Panc1 (cell line): ENCODE measurements around the gene DDX1. TPM values are rescaled to one million over a fixed set of nuclear protein-coding genes. Genes with fewer than 3 reads are reported as not detected.

ENCODE experiments used
- ATAC-seq: fragments of 200-7000 bp; cut with Tn5 transposase; 2 replicates; pipeline ENCODE4 v1.9.1; 2020; ENCODE audit warnings: mild to moderate bottlenecking, moderate library complexity
- BruUV-seq: library from RNA; stranded (reverse); fragments of 400-500 nt; replicated peaks from 2 replicates; lab custom pipeline; 2021; lab: Mats Ljungman, UMichigan
- CTCF ChIA-PET: fragments of 300-600 bp; sonication (Branson Sonifier 250); formaldehyde crosslinking; loops from one replicate; lab custom pipeline; 2022; ENCODE audit warnings: antibody characterized with exemption; lab: Charles Lee
- POLR2A ChIA-PET: fragments of 300-600 bp; sonication (Branson Sonifier 250); formaldehyde crosslinking; loops from one replicate; lab custom pipeline; 2022; ENCODE audit warnings: antibody characterized with exemption; lab: Charles Lee
- DNase-seq: peaks from one replicate; pipeline ENCODE4 v3.0.0-alpha.2; 2010; ENCODE audit warnings: low read depth, low spot score
- H3K27ac ChIP-seq: 2 replicates; pipeline ENCODE4 v1.5.1; 2011; ENCODE audit warnings: mild to moderate bottlenecking, low read length, inconsistent platforms
- H3K27me3 ChIP-seq: fragments of 200-500 bp; sonication (Bioruptor generic); 2 replicates; pipeline ENCODE4 v1.6.0; 2014; ENCODE audit warnings: low read length, inconsistent platforms; ENCODE audit not compliant: control insufficient read depth, insufficient read depth
- H3K36me3 ChIP-seq: fragments of 200-500 bp; sonication (Bioruptor generic); 2 replicates; pipeline ENCODE4 v1.5.1; 2014; ENCODE audit warnings: inconsistent platforms, mild to moderate bottlenecking, low read length, moderate library complexity; ENCODE audit not compliant: control insufficient read depth, insufficient read depth
- H3K4me1 ChIP-seq: 2 replicates; pipeline ENCODE4 v1.5.1; 2011; ENCODE audit warnings: inconsistent platforms, mild to moderate bottlenecking, low read length, moderate library complexity; ENCODE audit not compliant: control insufficient read depth, insufficient read depth
- H3K4me3 ChIP-seq, 2 experiments: 2 replicates each; pipeline ENCODE4 v1.5.1; 2011 to 2012; ENCODE audit warnings: low read depth in 2 of 2, low read length in 2 of 2, mild to moderate bottlenecking in 2 of 2, inconsistent platforms in 1 of 2, moderate library complexity in 1 of 2
- H3K9me3 ChIP-seq: fragments of 200-500 bp; sonication (Bioruptor generic); 2 replicates; pipeline ENCODE4 v1.5.1; 2014; ENCODE audit warnings: low read depth, mild to moderate bottlenecking, inconsistent platforms, low read length, moderate library complexity; ENCODE audit not compliant: control insufficient read depth, insufficient read depth
- POLR2AphosphoS5 ChIP-seq: IDR thresholded peaks from 2 replicates; pipeline ENCODE4 v1.6.1; 2012; ENCODE audit warnings: mild to moderate bottlenecking, low read depth, low read length, moderate library complexity
- SIN3A ChIP-seq: IDR thresholded peaks from 2 replicates; pipeline ENCODE4 v1.6.1; 2012; ENCODE audit warnings: low read depth, mild to moderate bottlenecking, low read length, moderate library complexity, borderline replicate concordance; ENCODE audit not compliant: insufficient read depth
- TCF7L2 ChIP-seq: IDR thresholded peaks from 2 replicates; pipeline ENCODE4 v1.6.1; 2011; ENCODE audit warnings: mild to moderate bottlenecking, low read depth, low read length, inconsistent platforms
- in situ Hi-C: cut with HindIII; loops from 2 replicates; pipeline ENCODE4 v1.10.0; 2016; ENCODE audit warnings: low sequenced_read_pairs, low pct_unique_long_range_greater_than_20kb
- intact Hi-C: fragments of 100-400 bp; cut with micrococcal nuclease; formaldehyde crosslinking; loops from one replicate; pipeline ENCODE4 v1.10.0; 2022; ENCODE audit not compliant: unreplicated experiment
- total RNA-seq: library from RNA; stranded (reverse); gene quantifications from one replicate; pipeline ENCODE4 v1.2.1, GENCODE V29; 2021; ENCODE audit not compliant: unreplicated experiment
- TF ChIP-seq, protein P1 (sequence below): fragments of 450-650 bp; IDR thresholded peaks from 2 replicates; pipeline ENCODE4 v1.5.1; 2017; ENCODE audit warnings: mild to moderate bottlenecking
- TF ChIP-seq, protein P2 (sequence below), 2 experiments: IDR thresholded peaks; 2 replicates each; pipeline ENCODE4 v1.6.1; 2011 to 2012; ENCODE audit warnings: low read depth in 2 of 2, control low read depth in 1 of 2, low read length in 1 of 2, mild to moderate bottlenecking in 1 of 2, moderate library complexity in 1 of 2; ENCODE audit not compliant: insufficient read depth in 1 of 2

The DDX1 gene
- total RNA-seq, 1 experiment from 2014 or later, result 102 TPM

DNA sequence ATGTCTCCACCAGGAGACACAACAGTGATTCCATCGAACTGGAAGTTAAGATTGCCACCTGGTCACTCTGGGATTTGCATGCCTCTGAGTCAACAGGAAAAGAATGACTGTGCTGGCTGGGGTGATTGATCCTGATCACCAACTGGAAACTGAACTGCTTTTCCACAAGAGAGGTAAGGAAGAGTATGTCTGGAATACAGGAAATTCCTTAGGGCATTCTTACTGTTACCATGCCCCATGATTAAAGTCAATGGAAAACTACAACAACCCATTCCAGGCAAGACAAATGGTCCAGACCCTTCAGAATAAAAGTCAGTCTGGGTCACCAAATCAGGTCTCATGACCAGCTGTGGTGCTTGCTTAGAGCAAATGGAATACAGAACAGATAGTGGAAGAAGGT is 12.0 kb upstream of the DDX1 start:
- intact Hi-C loops (no loop called here), in situ Hi-C loops (no loop called here)
- ATAC-seq (no peak), DNase-seq (no peak)
- Histone ChIP-seq H3K4me3 (no peak overlapping the region), H3K36me3 (no peaks in the 10 kb centered on the region), H3K9me3 (no peaks in the 10 kb centered on the region), H3K4me1 (no peaks in the 10 kb centered on the region), H3K27me3 (no peaks in the 10 kb centered on the region), H3K27ac (no peak overlapping the region)
- BruUV-seq, result no TSS peak
- ChIA-PET POLR2A (no interaction called here), CTCF (no interaction called here)
- TF ChIP-seq TCF7L2, result no peak
- TF ChIP-seq, protein P1, sequence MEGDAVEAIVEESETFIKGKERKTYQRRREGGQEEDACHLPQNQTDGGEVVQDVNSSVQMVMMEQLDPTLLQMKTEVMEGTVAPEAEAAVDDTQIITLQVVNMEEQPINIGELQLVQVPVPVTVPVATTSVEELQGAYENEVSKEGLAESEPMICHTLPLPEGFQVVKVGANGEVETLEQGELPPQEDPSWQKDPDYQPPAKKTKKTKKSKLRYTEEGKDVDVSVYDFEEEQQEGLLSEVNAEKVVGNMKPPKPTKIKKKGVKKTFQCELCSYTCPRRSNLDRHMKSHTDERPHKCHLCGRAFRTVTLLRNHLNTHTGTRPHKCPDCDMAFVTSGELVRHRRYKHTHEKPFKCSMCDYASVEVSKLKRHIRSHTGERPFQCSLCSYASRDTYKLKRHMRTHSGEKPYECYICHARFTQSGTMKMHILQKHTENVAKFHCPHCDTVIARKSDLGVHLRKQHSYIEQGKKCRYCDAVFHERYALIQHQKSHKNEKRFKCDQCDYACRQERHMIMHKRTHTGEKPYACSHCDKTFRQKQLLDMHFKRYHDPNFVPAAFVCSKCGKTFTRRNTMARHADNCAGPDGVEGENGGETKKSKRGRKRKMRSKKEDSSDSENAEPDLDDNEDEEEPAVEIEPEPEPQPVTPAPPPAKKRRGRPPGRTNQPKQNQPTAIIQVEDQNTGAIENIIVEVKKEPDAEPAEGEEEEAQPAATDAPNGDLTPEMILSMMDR, result no peak
- TF ChIP-seq POLR2AphosphoS5, result no peak
- TF ChIP-seq, protein P2, sequence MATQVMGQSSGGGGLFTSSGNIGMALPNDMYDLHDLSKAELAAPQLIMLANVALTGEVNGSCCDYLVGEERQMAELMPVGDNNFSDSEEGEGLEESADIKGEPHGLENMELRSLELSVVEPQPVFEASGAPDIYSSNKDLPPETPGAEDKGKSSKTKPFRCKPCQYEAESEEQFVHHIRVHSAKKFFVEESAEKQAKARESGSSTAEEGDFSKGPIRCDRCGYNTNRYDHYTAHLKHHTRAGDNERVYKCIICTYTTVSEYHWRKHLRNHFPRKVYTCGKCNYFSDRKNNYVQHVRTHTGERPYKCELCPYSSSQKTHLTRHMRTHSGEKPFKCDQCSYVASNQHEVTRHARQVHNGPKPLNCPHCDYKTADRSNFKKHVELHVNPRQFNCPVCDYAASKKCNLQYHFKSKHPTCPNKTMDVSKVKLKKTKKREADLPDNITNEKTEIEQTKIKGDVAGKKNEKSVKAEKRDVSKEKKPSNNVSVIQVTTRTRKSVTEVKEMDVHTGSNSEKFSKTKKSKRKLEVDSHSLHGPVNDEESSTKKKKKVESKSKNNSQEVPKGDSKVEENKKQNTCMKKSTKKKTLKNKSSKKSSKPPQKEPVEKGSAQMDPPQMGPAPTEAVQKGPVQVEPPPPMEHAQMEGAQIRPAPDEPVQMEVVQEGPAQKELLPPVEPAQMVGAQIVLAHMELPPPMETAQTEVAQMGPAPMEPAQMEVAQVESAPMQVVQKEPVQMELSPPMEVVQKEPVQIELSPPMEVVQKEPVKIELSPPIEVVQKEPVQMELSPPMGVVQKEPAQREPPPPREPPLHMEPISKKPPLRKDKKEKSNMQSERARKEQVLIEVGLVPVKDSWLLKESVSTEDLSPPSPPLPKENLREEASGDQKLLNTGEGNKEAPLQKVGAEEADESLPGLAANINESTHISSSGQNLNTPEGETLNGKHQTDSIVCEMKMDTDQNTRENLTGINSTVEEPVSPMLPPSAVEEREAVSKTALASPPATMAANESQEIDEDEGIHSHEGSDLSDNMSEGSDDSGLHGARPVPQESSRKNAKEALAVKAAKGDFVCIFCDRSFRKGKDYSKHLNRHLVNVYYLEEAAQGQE (IDR thresholded peaks at IDR 0.05; ENCODE audit: insufficient read depth in 1 of 2, low read depth in 2 of 2, low read length in 1 of 2), result no peak
- no peak for TF ChIP-seq SIN3A

DNA sequence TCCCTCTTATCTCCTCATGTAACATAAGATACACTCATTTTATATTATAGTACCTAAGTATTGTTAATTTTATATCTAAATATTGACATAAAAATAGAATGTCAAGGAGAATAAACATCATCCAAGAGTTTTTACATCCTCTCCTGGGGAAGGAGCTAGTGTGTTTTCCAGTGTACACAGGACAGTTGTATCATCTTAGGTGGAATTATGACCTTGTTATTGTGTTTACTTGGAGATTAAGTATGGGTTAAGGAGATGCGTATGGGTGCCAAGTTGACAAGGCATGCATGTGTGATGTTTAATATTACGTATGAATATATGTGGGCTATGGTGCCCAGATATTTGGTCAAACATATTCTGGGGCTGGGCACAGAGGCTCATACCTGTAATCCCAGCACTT is 11.2 kb upstream of the DDX1 start:
- DNase-seq, result no peak
- in situ Hi-C loops, result no loop called here
- ATAC-seq, result no peak
- H3K4me3 ChIP-seq, result no peak overlapping the region
- no peaks in the 10 kb centered on the region for H3K4me1 ChIP-seq
- CTCF ChIA-PET, result no interaction called here
- no peaks in the 10 kb centered on the region for H3K27me3 ChIP-seq
- no peak overlapping the region for H3K27ac ChIP-seq
- H3K36me3 ChIP-seq, result no peaks in the 10 kb centered on the region
- H3K9me3 ChIP-seq, result no peaks in the 10 kb centered on the region
- intact Hi-C loops, result no loop called here
- BruUV-seq, result no TSS peak
- POLR2A ChIA-PET, result no interaction called here
- TF ChIP-seq, protein P1, result no peak
- no peak for TF ChIP-seq SIN3A
- TF ChIP-seq TCF7L2, result no peak
- TF ChIP-seq POLR2AphosphoS5, result no peak
- TF ChIP-seq, protein P2 (IDR thresholded peaks at IDR 0.05; ENCODE audit: insufficient read depth in 1 of 2, low read depth in 2 of 2, low read length in 1 of 2), result no peak
